HEK293T (cell line): ENCODE data around the gene BMP6.

Experiments
- SP1 ChIP-seq: fragments of 450-650 bp; IDR thresholded peaks from 2 replicates; pipeline ENCODE4 v1.6.1; 2017
- TARDBP ChIP-seq: fragments of 450-650 bp; IDR thresholded peaks from 2 replicates; pipeline ENCODE4 v1.6.1; 2016

DNA sequence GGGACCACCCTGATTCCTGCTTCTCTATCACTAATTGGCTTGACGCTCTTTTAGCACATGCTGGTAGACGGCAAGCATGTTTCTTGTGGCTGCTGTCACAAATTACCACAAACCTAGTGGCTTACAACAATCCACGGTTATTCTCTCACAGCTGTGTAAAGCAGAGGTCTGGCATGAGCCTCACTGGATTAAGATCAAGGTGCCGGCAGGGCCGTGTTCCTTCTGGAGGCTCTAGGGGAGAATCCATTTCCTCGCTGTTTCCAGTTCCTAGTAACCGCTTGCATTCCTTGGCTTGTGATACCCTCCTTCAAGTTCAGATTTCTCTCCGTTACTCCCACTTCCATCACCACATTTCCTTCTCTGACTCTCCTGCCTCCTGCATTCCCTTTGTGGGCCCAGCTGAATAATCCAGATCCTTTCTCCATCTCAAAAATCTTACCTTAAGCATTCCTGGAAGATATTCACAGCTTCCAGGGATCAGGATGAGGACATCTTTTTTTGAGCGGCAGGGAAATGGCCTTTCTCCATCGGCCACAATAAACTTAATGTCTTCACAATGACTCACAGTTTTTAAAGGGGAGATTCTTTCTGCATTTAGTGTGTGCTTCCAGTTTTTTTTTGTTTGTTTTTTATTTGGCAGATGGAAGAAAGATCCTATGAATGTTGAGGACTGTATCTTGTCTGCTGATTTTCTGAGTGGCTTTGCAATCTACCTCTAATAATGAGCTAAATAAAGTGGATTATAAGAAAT lies 39.9 kb downstream of the BMP6 start:
- TF ChIP-seq SP1 (no peak), TARDBP (no peak)
